SK-N-SH (cell line): ENCODE results near the gene PICK1. TPM values are rescaled to one million over a fixed set of nuclear protein-coding genes. Genes with fewer than 3 reads are reported as not detected.

Source experiments
- CTCF ChIA-PET: fragments of 300-600, 350-600 bp; formaldehyde crosslinking; extraction: SDS; loops from one replicate; lab custom pipeline; 2021; lab: Yijun Ruan, JAX
- POLR2A ChIA-PET: fragments of 350-600 bp; sonication (Branson Sonifier 250); formaldehyde crosslinking; extraction: SDS; loops from one replicate; lab custom pipeline; 2020; ENCODE audit warnings: antibody characterized with exemption, inconsistent platforms; lab: Yijun Ruan, JAX
- DNase-seq: peaks from one replicate; pipeline ENCODE4 v3.0.0; 2012
- H2AFZ ChIP-seq: fragments of 200-600 bp; sonication (generic); 2 replicates; pipeline ENCODE4 v1.8.1; 2016; ENCODE audit warnings: antibody characterized with exemption, mild to moderate bottlenecking, low read depth
- H3F3A ChIP-seq: fragments of 200-600 bp; sonication (generic); replicated peaks from 2 replicates; pipeline ENCODE3; 2016; ENCODE audit warnings: antibody characterized with exemption, mild to moderate bottlenecking; ENCODE audit not compliant: insufficient read depth
- H3K27ac ChIP-seq, 2 experiments: fragments of 200-500 bp in 1 of 2; fragments of 200-600 bp in 1 of 2; sonication (Bioruptor generic) in 1 of 2; sonication (generic), shearing (Covaris generic) in 1 of 2; 2 replicates each; pipeline versions ENCODE4 v1.5.1 to v1.6.1; 2014 to 2016; ENCODE audit warnings: low read depth in 2 of 2, inconsistent platforms in 1 of 2, low read length in 1 of 2, mild to moderate bottlenecking in 1 of 2, mixed read lengths in 1 of 2
- H3K27me3 ChIP-seq: fragments of 200-600 bp; sonication (generic), shearing (Covaris generic); 2 replicates; pipeline ENCODE4 v1.6.1; 2016; ENCODE audit warnings: mixed run types; ENCODE audit not compliant: insufficient read depth
- H3K36me3 ChIP-seq, 2 experiments: fragments of 200-500 bp in 1 of 2; fragments of 200-600 bp in 1 of 2; sonication (Bioruptor generic) in 1 of 2; sonication (generic) in 1 of 2; replicated peaks in 1 of 2; 2 replicates each; pipeline versions ENCODE3 to v1.5.1; 2014 to 2016; ENCODE audit warnings: low read length in 1 of 2, mild to moderate bottlenecking in 1 of 2; ENCODE audit not compliant: insufficient read depth in 2 of 2, control insufficient read depth in 1 of 2
- H3K4me1 ChIP-seq, 2 experiments: fragments of 200-500 bp in 1 of 2; fragments of 200-600 bp in 1 of 2; sonication (Bioruptor generic) in 1 of 2; sonication (generic), shearing (Covaris generic) in 1 of 2; 2 replicates each; pipeline versions ENCODE4 v1.5.1 to v1.6.1; 2014 to 2016; ENCODE audit warnings: low read depth in 1 of 2, low read length in 1 of 2, mixed run types in 1 of 2; ENCODE audit not compliant: insufficient read depth in 2 of 2, control insufficient read depth in 1 of 2
- H3K4me2 ChIP-seq: fragments of 200-600 bp; sonication (generic), shearing (Covaris generic); 2 replicates; pipeline ENCODE4 v1.6.1; 2017; ENCODE audit warnings: mixed run types
- H3K4me3 ChIP-seq, 2 experiments: fragments of 200-500 bp in 1 of 2; fragments of 200-600 bp in 1 of 2; sonication (Bioruptor generic) in 1 of 2; sonication (generic), shearing (Covaris generic) in 1 of 2; 2 replicates each; pipeline versions ENCODE4 v1.5.1 to v1.8.1; 2014 to 2016; ENCODE audit warnings: low read depth in 2 of 2, inconsistent platforms in 1 of 2, low read length in 1 of 2, mild to moderate bottlenecking in 1 of 2, mixed read lengths in 1 of 2, moderate library complexity in 1 of 2
- H3K79me2 ChIP-seq: fragments of 200-600 bp; sonication (generic); 2 replicates; pipeline ENCODE4 v1.8.1; 2017; ENCODE audit warnings: mild to moderate bottlenecking; ENCODE audit not compliant: insufficient read depth
- H3K9ac ChIP-seq: fragments of 200-600 bp; sonication (generic); 2 replicates; pipeline ENCODE4 v1.6.1; 2017; ENCODE audit warnings: mixed run types
- H3K9me2 ChIP-seq: fragments of 200-600 bp; sonication (generic); 2 replicates; pipeline ENCODE4 v1.6.1; 2017; ENCODE audit warnings: mixed run types
- H3K9me3 ChIP-seq: fragments of 200-600 bp; sonication (generic); 2 replicates; pipeline ENCODE4 v1.6.1; 2017; ENCODE audit warnings: mixed run types, mild to moderate bottlenecking, moderate library complexity
- H4K20me1 ChIP-seq: fragments of 200-600 bp; sonication (generic); 2 replicates; pipeline ENCODE4 v1.6.1; 2017; ENCODE audit warnings: mild to moderate bottlenecking, mixed run types; ENCODE audit not compliant: insufficient read depth
- CHD2 ChIP-seq: fragments of 150-350 bp; IDR thresholded peaks from 2 replicates; pipeline ENCODE4 v1.6.1; 2018; ENCODE audit warnings: low read length; ENCODE audit not compliant: partially characterized antibody
- ELF1 ChIP-seq: IDR thresholded peaks from 2 replicates; pipeline ENCODE4 v1.4.0; 2012
- JUND ChIP-seq: IDR thresholded peaks from 2 replicates; pipeline ENCODE4 v1.4.0; 2012
- MAX ChIP-seq: IDR thresholded peaks from 2 replicates; pipeline ENCODE4 v1.4.0; 2012; ENCODE audit warnings: low read depth
- NRF1 ChIP-seq: IDR thresholded peaks from 2 replicates; pipeline ENCODE4 v1.6.1; 2012; ENCODE audit warnings: low read depth, mild to moderate bottlenecking, low read length
- POLR2AphosphoS5 ChIP-seq: IDR thresholded peaks from 2 replicates; pipeline ENCODE4 v1.6.1; 2012; ENCODE audit warnings: low read depth, low read length
- RCOR1 ChIP-seq: fragments of 150-350 bp; IDR thresholded peaks from 2 replicates; pipeline ENCODE4 v1.6.1; 2017; ENCODE audit warnings: antibody characterized with exemption, low read length
- RFX5 ChIP-seq: IDR thresholded peaks from 2 replicates; pipeline ENCODE4 v1.6.1; 2012; ENCODE audit warnings: mild to moderate bottlenecking, improper control_type of control experiment, low read length
- SMC3 ChIP-seq: IDR thresholded peaks from 2 replicates; pipeline ENCODE4 v1.6.1; 2012; ENCODE audit warnings: low read depth, low read length, improper control_type of control experiment
- TCF12 ChIP-seq: IDR thresholded peaks from 2 replicates; pipeline ENCODE4 v1.4.0; 2012
- USF1 ChIP-seq: IDR thresholded peaks from 2 replicates; pipeline ENCODE4 v1.4.0; 2012; ENCODE audit warnings: low read depth, borderline replicate concordance
- YY1 ChIP-seq: IDR thresholded peaks from 2 replicates; pipeline ENCODE4 v1.4.0; 2012; ENCODE audit warnings: low read depth, mild to moderate bottlenecking
- WGBS: methylation state at CpG from one replicate; pipeline ENCODE4 v1.1.6; 2017; ENCODE audit warnings: low lambda C conversion rate; 5-methylcytosine and 5-hydroxymethylcytosine counted together
- polyA plus RNA-seq, 3 experiments: library from polyadenylated mRNA; depleted of rRNA; stranded (reverse); fragments of >200 nt; gene quantifications; 2 replicates each; pipeline ENCODE4 v1.2.3, GENCODE V29; 2012
- TF ChIP-seq, protein P1 (sequence below): fragments of 200-600 bp; sonication (generic); IDR thresholded peaks from 2 replicates; pipeline ENCODE4 v1.6.1; 2017; ENCODE audit warnings: antibody characterized with exemption, mild to moderate bottlenecking, moderate library complexity
- TF ChIP-seq, protein P2 (sequence below): fragments of 150-350 bp; IDR thresholded peaks from 2 replicates; pipeline ENCODE4 v1.6.1; 2017; ENCODE audit warnings: antibody characterized with exemption, low read length, low read depth, borderline replicate concordance
- TF ChIP-seq, protein P3 (sequence below): IDR thresholded peaks from 2 replicates; pipeline ENCODE4; 2012

Gene PICK1
- polyA plus RNA-seq, 1 of the 3 experiments (the other 2 are of a cell fraction) = 36.8 TPM

- DNase-seq = no peak
- TF ChIP-seq TCF12 (no peak), POLR2AphosphoS5 (no peak), SMC3 (no peak), RCOR1 (no peak)
- TF ChIP-seq, protein P1, sequence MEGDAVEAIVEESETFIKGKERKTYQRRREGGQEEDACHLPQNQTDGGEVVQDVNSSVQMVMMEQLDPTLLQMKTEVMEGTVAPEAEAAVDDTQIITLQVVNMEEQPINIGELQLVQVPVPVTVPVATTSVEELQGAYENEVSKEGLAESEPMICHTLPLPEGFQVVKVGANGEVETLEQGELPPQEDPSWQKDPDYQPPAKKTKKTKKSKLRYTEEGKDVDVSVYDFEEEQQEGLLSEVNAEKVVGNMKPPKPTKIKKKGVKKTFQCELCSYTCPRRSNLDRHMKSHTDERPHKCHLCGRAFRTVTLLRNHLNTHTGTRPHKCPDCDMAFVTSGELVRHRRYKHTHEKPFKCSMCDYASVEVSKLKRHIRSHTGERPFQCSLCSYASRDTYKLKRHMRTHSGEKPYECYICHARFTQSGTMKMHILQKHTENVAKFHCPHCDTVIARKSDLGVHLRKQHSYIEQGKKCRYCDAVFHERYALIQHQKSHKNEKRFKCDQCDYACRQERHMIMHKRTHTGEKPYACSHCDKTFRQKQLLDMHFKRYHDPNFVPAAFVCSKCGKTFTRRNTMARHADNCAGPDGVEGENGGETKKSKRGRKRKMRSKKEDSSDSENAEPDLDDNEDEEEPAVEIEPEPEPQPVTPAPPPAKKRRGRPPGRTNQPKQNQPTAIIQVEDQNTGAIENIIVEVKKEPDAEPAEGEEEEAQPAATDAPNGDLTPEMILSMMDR = no peak
- H3K9me2 ChIP-seq = no peaks in the 10 kb centered on the region
- no peak overlapping the region for H3K27ac ChIP-seq
- H3K4me3 ChIP-seq = no peak overlapping the region
- no peaks in the 10 kb centered on the region for H3F3A ChIP-seq
- no peaks in the 10 kb centered on the region for H3K36me3 ChIP-seq
- POLR2A ChIA-PET = no interaction called here
- CTCF ChIA-PET = no interaction called here
- WGBS = 80% methylated on average over 2 of the region's 14 CpGs
- H3K4me2 ChIP-seq = no peak overlapping the region
- H2AFZ ChIP-seq = no peak overlapping the region
- no peak overlapping the region for H3K9ac ChIP-seq
- no peaks in the 10 kb centered on the region for H3K9me3 ChIP-seq
- no peaks in the 10 kb centered on the region; the same call in 1 of the 2 replicates for H3K27me3 ChIP-seq
- H3K79me2 ChIP-seq = no peaks in the 10 kb centered on the region
- H3K4me1 ChIP-seq = no peaks in the 10 kb centered on the region
- H4K20me1 ChIP-seq = no peaks in the 10 kb centered on the region
Observed at GRCh38 chr22:38046070-38046748, 11.0 kb upstream of the PICK1 start.

DNA sequence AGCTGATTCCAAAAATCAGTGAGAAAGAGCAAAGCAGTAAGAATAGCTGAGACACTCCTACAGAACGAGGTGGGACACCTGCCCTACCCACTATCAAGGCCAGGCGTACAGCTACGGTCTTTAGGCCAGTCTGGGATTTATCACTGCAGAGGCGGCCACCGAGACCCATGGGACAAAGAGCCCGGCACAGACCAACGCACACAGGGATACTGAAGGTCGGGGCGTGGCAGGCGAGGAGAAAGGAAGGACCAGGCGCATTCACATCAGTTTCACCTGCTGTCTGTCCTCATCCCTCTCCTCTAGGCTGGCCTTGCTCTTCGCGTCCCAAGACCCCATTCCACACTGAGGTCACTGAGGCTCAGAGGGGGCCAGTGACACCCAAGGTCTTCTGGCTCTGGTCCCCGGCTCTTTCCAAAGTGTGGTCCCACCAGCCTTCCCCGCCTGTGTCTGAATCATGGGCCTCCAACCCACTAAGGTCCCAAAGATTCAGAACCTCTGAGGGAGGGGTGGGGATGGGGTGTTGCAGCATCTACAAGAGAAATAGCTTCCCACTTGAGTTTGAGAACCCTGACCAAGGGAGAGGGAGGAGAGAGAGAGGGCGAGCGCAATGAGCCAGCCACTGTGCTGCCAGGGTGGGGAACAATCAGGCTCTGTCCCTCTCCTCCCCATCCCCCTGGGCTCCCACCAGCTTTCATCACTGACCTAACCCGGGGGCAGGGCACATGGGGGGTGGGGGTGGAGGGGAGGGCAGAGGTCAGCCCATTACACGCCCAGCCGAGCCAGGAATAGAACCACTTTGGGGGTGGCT, 7.2 kb upstream of the PICK1 start:
- Histone ChIP-seq H2AFZ (no peak overlapping the region), H3F3A (no peaks in the 10 kb centered on the region), H3K4me3 (no peak overlapping the region), H3K9ac (no peak overlapping the region), H3K9me2 (no peaks in the 10 kb centered on the region), H3K9me3 (no peaks in the 10 kb centered on the region), H3K27me3 (no peaks in the 10 kb centered on the region; the same call in 1 of the 2 replicates), H4K20me1 (no peaks in the 10 kb centered on the region), H3K36me3 (no peaks in the 10 kb centered on the region), H3K4me2 (no peak overlapping the region), H3K4me1 (no peaks in the 10 kb centered on the region; a peak in 1 of 4 replicates), H3K27ac (no peak overlapping the region), H3K79me2 (no peaks in the 10 kb centered on the region)
- 38% methylated on average over 3 of the region's 20 CpGs for WGBS
- ChIA-PET CTCF (interaction anchor here (0.6 to 1.0 kb wide), 2 partner anchors 50 to 303 kb away, joined by 3 read pairs; no protein-coding TSS in a partner anchor), POLR2A (no interaction called here)
- TF ChIP-seq RFX5 = no peak
- no peak for TF ChIP-seq TCF12
- no peak for TF ChIP-seq CHD2
- TF ChIP-seq YY1 = no peak
- TF ChIP-seq MAX = no peak
- TF ChIP-seq NRF1 = no peak
- no peak for TF ChIP-seq POLR2AphosphoS5
- TF ChIP-seq, protein P2, sequence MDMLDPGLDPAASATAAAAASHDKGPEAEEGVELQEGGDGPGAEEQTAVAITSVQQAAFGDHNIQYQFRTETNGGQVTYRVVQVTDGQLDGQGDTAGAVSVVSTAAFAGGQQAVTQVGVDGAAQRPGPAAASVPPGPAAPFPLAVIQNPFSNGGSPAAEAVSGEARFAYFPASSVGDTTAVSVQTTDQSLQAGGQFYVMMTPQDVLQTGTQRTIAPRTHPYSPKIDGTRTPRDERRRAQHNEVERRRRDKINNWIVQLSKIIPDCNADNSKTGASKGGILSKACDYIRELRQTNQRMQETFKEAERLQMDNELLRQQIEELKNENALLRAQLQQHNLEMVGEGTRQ = no peak
- no peak for TF ChIP-seq ELF1
- no peak for TF ChIP-seq JUND
- no peak for TF ChIP-seq USF1
- TF ChIP-seq, protein P3, sequence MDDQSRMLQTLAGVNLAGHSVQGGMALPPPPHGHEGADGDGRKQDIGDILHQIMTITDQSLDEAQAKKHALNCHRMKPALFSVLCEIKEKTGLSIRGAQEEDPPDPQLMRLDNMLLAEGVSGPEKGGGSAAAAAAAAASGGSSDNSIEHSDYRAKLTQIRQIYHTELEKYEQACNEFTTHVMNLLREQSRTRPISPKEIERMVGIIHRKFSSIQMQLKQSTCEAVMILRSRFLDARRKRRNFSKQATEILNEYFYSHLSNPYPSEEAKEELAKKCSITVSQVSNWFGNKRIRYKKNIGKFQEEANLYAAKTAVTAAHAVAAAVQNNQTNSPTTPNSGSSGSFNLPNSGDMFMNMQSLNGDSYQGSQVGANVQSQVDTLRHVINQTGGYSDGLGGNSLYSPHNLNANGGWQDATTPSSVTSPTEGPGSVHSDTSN = no peak
- no peak for DNase-seq
